T-cell (primary cell): ENCODE results near the gene NPC1. TPM values are rescaled to one million over a fixed set of nuclear protein-coding genes. Genes with fewer than 3 reads are reported as not detected.

Experiments
- ATAC-seq, 4 experiments: fragments of 200-7000 bp in 3 of 4; fragments of 150-1000 bp in 1 of 4; cut with Tn5 transposase; replicated peaks in 1 of 4; 1 replicate in 3 of 4; 2 replicates in 1 of 4; pipeline ENCODE4 v1.10.0; 2021; ENCODE audit warnings: moderate library complexity in 3 of 4, mild to moderate bottlenecking in 2 of 4, moderate number of reproducible peaks in 1 of 4
- CTCF ChIA-PET, 2 donors: fragments of 300-600 bp; sonication (Branson Sonifier 250); formaldehyde crosslinking; loops; one replicate each; lab custom pipeline; 2022; ENCODE audit warnings: antibody characterized with exemption in 2 of 2; lab: Charles Lee
- POLR2A ChIA-PET, 2 donors: fragments of 300-600 bp; sonication (Branson Sonifier 250); formaldehyde crosslinking; loops; one replicate each; lab custom pipeline; 2022; ENCODE audit warnings: antibody characterized with exemption in 2 of 2; lab: Charles Lee
- DNase-seq, 35 experiments: peaks; one replicate each; pipeline versions ENCODE4 v3.0.0 to v3.0.0-alpha.2; 2013 to 2023
- H3K27ac ChIP-seq: one replicate; pipeline ENCODE4 v1.5.1; 2013; ENCODE audit warnings: low read length
- H3K27me3 ChIP-seq, 2 experiments: replicated peaks in 1 of 2; 1 replicate in 1 of 2; 2 replicates in 1 of 2; pipeline versions ENCODE4 v1.6.1 to v1.7.0; 2013; ENCODE audit warnings: low read length in 1 of 2, mixed read lengths in 1 of 2; ENCODE audit not compliant: control insufficient read depth in 2 of 2, insufficient read depth in 2 of 2; ENCODE audit errors: extremely low read depth in 1 of 2
- H3K36me3 ChIP-seq, 2 donors: 1 replicate in 1 of 2; 2 replicates in 1 of 2; pipeline versions ENCODE4 v1.6.1 to v1.7.0; 2013; ENCODE audit warnings: low read length in 1 of 2; ENCODE audit not compliant: control insufficient read depth in 2 of 2, insufficient read depth in 1 of 2; ENCODE audit errors: extremely low read depth in 1 of 2
- H3K4me1 ChIP-seq, 2 experiments: 1 replicate in 1 of 2; 2 replicates in 1 of 2; pipeline versions ENCODE4 v1.6.1 to v1.7.0; 2013; ENCODE audit warnings: low read length in 2 of 2, mixed read lengths in 1 of 2; ENCODE audit not compliant: insufficient read depth in 2 of 2, control insufficient read depth in 1 of 2; ENCODE audit errors: extremely low read depth in 1 of 2
- H3K4me3 ChIP-seq, 2 donors: 1 replicate in 1 of 2; 2 replicates in 1 of 2; pipeline versions ENCODE4 v1.5.1 to v1.7.0; 2013; ENCODE audit warnings: mild to moderate bottlenecking in 2 of 2, low read length in 1 of 2, moderate library complexity in 1 of 2; ENCODE audit not compliant: control insufficient read depth in 1 of 2; ENCODE audit errors: extremely low read depth in 1 of 2
- H3K9me3 ChIP-seq: 2 replicates; pipeline ENCODE4 v1.7.0; 2013
- H3K27ac Mint-ChIP-seq, 2 donors: one replicate each; pipeline ENCODE4 v1.8.0; 2020 to 2021; ENCODE audit warnings: mild to moderate bottlenecking in 2 of 2, mixed read lengths in 2 of 2
- H3K27me3 Mint-ChIP-seq, 2 donors: one replicate each; pipeline ENCODE4 v1.8.0; 2021 to 2022; ENCODE audit warnings: mixed read lengths in 2 of 2
- H3K36me3 Mint-ChIP-seq: one replicate; pipeline ENCODE4 v1.8.0; 2021; ENCODE audit warnings: mixed read lengths
- H3K4me1 Mint-ChIP-seq, 3 donors: one replicate each; pipeline ENCODE4 v1.8.0; 2020 to 2022; ENCODE audit warnings: mixed read lengths in 3 of 3, mild to moderate bottlenecking in 1 of 3
- H3K4me3 Mint-ChIP-seq, 3 donors: one replicate each; pipeline ENCODE4 v1.8.0; 2020 to 2022; ENCODE audit warnings: mild to moderate bottlenecking in 3 of 3, mixed read lengths in 3 of 3, moderate library complexity in 3 of 3
- H3K9me3 Mint-ChIP-seq, 3 donors: one replicate each; pipeline ENCODE4 v1.8.0; 2020 to 2022; ENCODE audit warnings: mixed read lengths in 3 of 3
- WGBS: methylation state at CpG from one replicate; pipeline ENCODE4 v1.1.5; 2013; ENCODE audit warnings: missing lambda C conversion rate; ENCODE audit not compliant: insufficient coverage; 5-methylcytosine and 5-hydroxymethylcytosine counted together
- total RNA-seq, 35 experiments: library from RNA in 6 of 35; stranded (reverse) in 6 of 35; fragments of 120-200 nt in 1 of 35; gene quantifications; one replicate each; pipeline versions ENCODE4 v1.2.1 to v1.2.4 and lab custom pipeline; 2013 to 2026

Gene NPC1
- total RNA-seq, 5 donors from 2014 or later (not counting 1 experiment from before 2014, with no cell fraction given) = 35.2 to 52.7 (median 39.4) TPM

- POLR2A ChIA-PET = interaction anchor here in 1 of 2 donors (0.5 to 0.6 kb wide), 2 partner anchors 156 to 576 kb away, joined by 3 read pairs; no protein-coding TSS in a partner anchor
These were observed 2.7 kb upstream of the NPC1 start for GRCh38 chr18:23588836-23589560.

GRCh38 chr18:23587220-23587642 lies 925 bp upstream of the NPC1 start:
- CTCF ChIA-PET = interaction anchor here (0.6 to 1.9 kb wide), 4 partner anchors 71 to 89 kb away, joined by 3 to 9 read pairs (median 4); no protein-coding TSS in a partner anchor
- Mint-ChIP-seq H3K9me3 (no peaks in the 10 kb centered on the region), H3K27ac (peak overlapping the region; percentile 70 to 88), H3K27me3 (no peaks in the 10 kb centered on the region), H3K4me3 (peak overlapping the region; percentile 89 to 92 (median 91)), H3K4me1 (peaks cover 27 to 37% (median 33%) of the 10 kb centered on the region in 3 donors), H3K36me3 (peaks cover 3% of the 10 kb centered on the region)
- no peak for ATAC-seq
- Histone ChIP-seq H3K4me1 (peaks cover 5 to 36% of the 10 kb centered on the region in 2 experiments), H3K27me3 (no peaks in the 10 kb centered on the region), H3K4me3 (peak overlapping the region in 1 of 2 donors; percentile 94), H3K9me3 (no peaks in the 10 kb centered on the region), H3K36me3 (no peaks in the 10 kb centered on the region), H3K27ac (peak overlapping the region; percentile 56)
- POLR2A ChIA-PET = no interaction called here
- WGBS = 49% methylated on average over 5 of the region's 7 CpGs
- DNase-seq = peak in 1 of 35 experiments; percentile 2

More at GRCh38 chr18:23588836-23589560, 2.7 kb upstream of the NPC1 start:
- CTCF ChIA-PET = interaction anchor here (0.7 to 1.9 kb wide), 5 partner anchors 66 to 87 kb away, joined by 3 to 9 read pairs (median 4); no protein-coding TSS in a partner anchor
- H3K27me3 ChIP-seq = no peaks in the 10 kb centered on the region
- WGBS = 95% methylated on average over 6 of the region's 11 CpGs
- no peaks in the 10 kb centered on the region for H3K36me3 ChIP-seq
- no peak overlapping the region for H3K27ac Mint-ChIP-seq
- H3K4me3 Mint-ChIP-seq = no peak overlapping the region
- no peaks in the 10 kb centered on the region for H3K36me3 Mint-ChIP-seq
- H3K9me3 ChIP-seq = no peaks in the 10 kb centered on the region
- no peaks in the 10 kb centered on the region for H3K9me3 Mint-ChIP-seq
- peaks cover 0 to 2% of the 10 kb centered on the region in 2 donors for H3K27me3 Mint-ChIP-seq
- DNase-seq = no peak
- peaks cover 14 to 22% (median 20%) of the 10 kb centered on the region in 3 donors for H3K4me1 Mint-ChIP-seq
- no peak for ATAC-seq
- peaks cover 5 to 23% of the 10 kb centered on the region in 2 experiments for H3K4me1 ChIP-seq
- no peak overlapping the region for H3K4me3 ChIP-seq
- no peak overlapping the region for H3K27ac ChIP-seq

- Mint-ChIP-seq H3K4me3 (peak overlapping the region; percentile 89 to 92 (median 91)), H3K27me3 (no peaks in the 10 kb centered on the region), H3K4me1 (peaks cover 37 to 51% (median 45%) of the 10 kb centered on the region in 3 donors), H3K36me3 (peaks cover 14% of the 10 kb centered on the region), H3K9me3 (no peaks in the 10 kb centered on the region), H3K27ac (peak overlapping the region; percentile 68 to 90)
- H3K27ac ChIP-seq = peak overlapping the region; percentile 54
- peaks cover 0 to 2% of the 10 kb centered on the region in 2 donors for H3K36me3 ChIP-seq
- DNase-seq (no peak), ATAC-seq (no peak)
- ChIA-PET POLR2A (interaction anchor here in 1 of 2 donors (0.6 kb wide), 1 partner anchor 53 kb away, joined by 4 read pairs; no protein-coding TSS in a partner anchor), CTCF (interaction anchor here (0.5 to 1.4 kb wide), 7 partner anchors 46 to 454 kb away, joined by 3 to 8 read pairs (median 3); no protein-coding TSS in a partner anchor)
- no peaks in the 10 kb centered on the region for H3K27me3 ChIP-seq
- peaks cover 5 to 38% of the 10 kb centered on the region in 2 experiments for H3K4me1 ChIP-seq
- 0% methylated on average over 12 of the region's 14 CpGs for WGBS
- peak overlapping the region; percentile 92 to 94 for H3K4me3 ChIP-seq
- no peaks in the 10 kb centered on the region for H3K9me3 ChIP-seq
These were observed 433 bp downstream of the NPC1 start for GRCh38 chr18:23585897-23586248.

- no peaks in the 10 kb centered on the region for H3K9me3 Mint-ChIP-seq
- H3K27me3 Mint-ChIP-seq = no peaks in the 10 kb centered on the region
- H3K4me1 Mint-ChIP-seq = peaks cover 41 to 57% (median 51%) of the 10 kb centered on the region in 3 donors
- peak in 6 of 35 experiments; percentile 5 to 42 (median 10) for DNase-seq
- Histone ChIP-seq H3K27ac (peak overlapping the region; percentile 54), H3K36me3 (peaks cover 0 to 8% of the 10 kb centered on the region in 2 donors), H3K4me1 (peaks cover 5 to 43% of the 10 kb centered on the region in 2 experiments), H3K4me3 (peak overlapping the region; percentile 92 to 94), H3K27me3 (no peaks in the 10 kb centered on the region), H3K9me3 (no peaks in the 10 kb centered on the region)
- peak overlapping the region; percentile 68 to 90 for H3K27ac Mint-ChIP-seq
- no peak for ATAC-seq
- ChIA-PET POLR2A (interaction anchor here in 1 of 2 donors (0.6 kb wide), 2 partner anchors 53 to 555 kb away, joined by 3 to 4 read pairs; no protein-coding TSS in a partner anchor), CTCF (interaction anchor here (0.5 to 1.7 kb wide), 13 partner anchors 45 to 454 kb away, joined by 3 to 8 read pairs (median 4); no protein-coding TSS in a partner anchor)
- 8% methylated on average over 2 of the region's 19 CpGs for WGBS
- H3K36me3 Mint-ChIP-seq = peaks cover 17% of the 10 kb centered on the region
- peak overlapping the region; percentile 89 to 92 (median 91) for H3K4me3 Mint-ChIP-seq
These were observed 1.1 kb downstream of the NPC1 start for GRCh38 chr18:23585007-23585871.

GRCh38 chr18:23584019-23584983 lies 2.0 kb downstream of the NPC1 start:
- ChIA-PET POLR2A (no interaction called here), CTCF (interaction anchor here (0.6 to 1.7 kb wide), 6 partner anchors 44 to 93 kb away, joined by 3 to 6 read pairs (median 4); no protein-coding TSS in a partner anchor)
- no peaks in the 10 kb centered on the region for H3K27me3 ChIP-seq
- peak overlapping the region; percentile 11 to 51 (median 38) for H3K4me3 Mint-ChIP-seq
- H3K4me1 Mint-ChIP-seq = peaks cover 46 to 64% (median 58%) of the 10 kb centered on the region in 3 donors
- DNase-seq (no peak), ATAC-seq (no peak)
- H3K9me3 Mint-ChIP-seq = no peaks in the 10 kb centered on the region
- no peaks in the 10 kb centered on the region for H3K27me3 Mint-ChIP-seq
- H3K9me3 ChIP-seq = no peaks in the 10 kb centered on the region
- H3K36me3 ChIP-seq = peaks cover 0 to 10% of the 10 kb centered on the region in 2 donors
- no peak overlapping the region for H3K27ac ChIP-seq
- H3K27ac Mint-ChIP-seq = peak overlapping the region in 1 of 2 donors; percentile 15
- H3K36me3 Mint-ChIP-seq = peaks cover 19% of the 10 kb centered on the region
- WGBS = 93% methylated on average over 7 of the region's 13 CpGs
- peaks cover 5 to 43% of the 10 kb centered on the region in 2 experiments for H3K4me1 ChIP-seq
- H3K4me3 ChIP-seq = peak overlapping the region in 1 of 2 donors; percentile 94
